ENCODE results near the gene PRRT1B.

DNA sequence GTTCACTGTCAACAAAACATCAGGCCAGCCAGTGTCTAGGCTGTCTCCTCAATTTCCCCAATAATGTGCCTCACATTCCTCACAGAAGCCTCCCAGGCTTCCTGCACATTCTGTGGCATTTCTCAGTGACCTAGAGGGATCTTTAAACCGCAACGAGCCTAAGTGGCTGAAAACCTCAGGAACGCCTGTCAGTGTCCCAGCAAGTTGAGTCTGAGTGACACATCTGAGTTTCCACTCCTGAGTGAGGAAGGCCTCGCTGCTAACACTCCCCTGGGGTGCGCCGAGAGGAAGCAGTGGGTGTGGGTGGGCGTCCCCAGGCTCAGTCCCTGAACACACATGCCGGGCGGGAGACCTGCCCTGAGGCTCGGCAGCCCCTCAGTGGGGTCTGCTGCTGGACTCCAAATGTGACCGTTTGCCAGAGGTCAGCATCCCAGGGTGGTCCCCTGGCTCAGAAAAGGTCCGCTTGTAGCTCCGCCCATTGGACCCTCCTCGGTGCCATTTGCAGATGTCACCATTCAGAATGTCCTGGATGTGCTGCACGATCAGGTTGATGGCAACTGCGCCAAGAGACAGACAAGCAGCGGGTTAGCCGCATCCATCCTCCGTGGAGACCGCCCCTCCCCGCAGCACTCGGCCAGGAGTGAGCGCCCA, 20.5 kb upstream of the PRRT1B start:
- TF ChIP-seq EZH2 (IDR thresholded peaks at IDR 0.05; ENCODE audit: insufficient read depth, poor library complexity, severe bottlenecking) = no peak
- TF ChIP-seq EZH2phosphoT487 (IDR thresholded peaks at IDR 0.05; ENCODE audit: insufficient read depth, low read depth) = no peak
